Activated CD8-positive, alpha-beta T cell treated with anti-CD3 and anti-CD28 coated beads, Interleukin-2, amount 10 ng/mL, durations not matched to agents 7 days and 5 days (primary cell): ENCODE data around the gene GRIN2D. TPM values are rescaled to one million over a fixed set of nuclear protein-coding genes. Genes with fewer than 3 reads are reported as not detected.

Experiments
- ATAC-seq: fragments of 150-1000 bp; cut with Tn5 transposase; one replicate; pipeline ENCODE4 v1.10.0; 2021; ENCODE audit warnings: moderate library complexity
- CTCF ChIA-PET: fragments of 350-600 bp; sonication (Branson Sonifier 250); formaldehyde crosslinking; loops from one replicate; lab custom pipeline; 2021; ENCODE audit warnings: antibody characterized with exemption; lab: Charles Lee
- POLR2A ChIA-PET: fragments of 350-600 bp; sonication (Branson Sonifier 250); formaldehyde crosslinking; loops from one replicate; lab custom pipeline; 2021; ENCODE audit warnings: antibody characterized with exemption; lab: Charles Lee
- DNase-seq: peaks from one replicate; pipeline ENCODE4 v3.0.0-alpha.2; 2020
- H3K27ac Mint-ChIP-seq: one replicate; pipeline ENCODE4 v1.8.0; 2021; ENCODE audit warnings: mild to moderate bottlenecking, mixed read lengths
- H3K27me3 Mint-ChIP-seq: one replicate; pipeline ENCODE4 v1.8.0; 2021; ENCODE audit warnings: low read depth, mixed read lengths
- H3K36me3 Mint-ChIP-seq: one replicate; pipeline ENCODE4 v1.8.0; 2021; ENCODE audit warnings: low read depth, mixed read lengths
- H3K4me1 Mint-ChIP-seq: one replicate; pipeline ENCODE4 v1.8.0; 2021; ENCODE audit warnings: low read depth, mixed read lengths
- H3K4me3 Mint-ChIP-seq: one replicate; pipeline ENCODE4 v1.8.0; 2021; ENCODE audit warnings: mild to moderate bottlenecking, mixed read lengths
- H3K9me3 Mint-ChIP-seq: one replicate; pipeline ENCODE4 v1.8.0; 2022; ENCODE audit warnings: mixed read lengths; ENCODE audit not compliant: insufficient read depth
- total RNA-seq, 2 experiments: library from RNA; stranded (reverse); gene quantifications; one replicate each; pipeline ENCODE4 v1.2.3, GENCODE V29; 2021

GRIN2D gene
- total RNA-seq, 2 experiments from 2014 or later = 0.05 to 0.08 TPM

- no peak overlapping the region for H3K27ac Mint-ChIP-seq
- ATAC-seq (no peak), DNase-seq (no peak)
- H3K36me3 Mint-ChIP-seq = peaks cover 13% of the 10 kb centered on the region
- ChIA-PET POLR2A (interaction anchor here (1.0 kb wide), 1 partner anchor 40 kb away, joined by 3 read pairs; a partner anchor contains a TSS), CTCF (interaction anchor here (1.5 to 3.5 kb wide), 3 partner anchors 28 to 71 kb away, joined by 5 to 43 read pairs (median 25); partner anchors contain the start of gene KDELR1)
- H3K9me3 Mint-ChIP-seq = no peaks in the 10 kb centered on the region
- H3K4me1 Mint-ChIP-seq = peaks cover 21% of the 10 kb centered on the region
- no peak overlapping the region for H3K4me3 Mint-ChIP-seq
- no peaks in the 10 kb centered on the region for H3K27me3 Mint-ChIP-seq
Observed at GRCh38 chr19:48361912-48362311, 31.6 kb upstream of the GRIN2D start.

GRCh38 chr19:48362716-48363499 is 30.6 kb upstream of the GRIN2D start:
- CTCF ChIA-PET = interaction anchor here (0.8 to 3.5 kb wide), 12 partner anchors 11 to 246 kb away, joined by 3 to 43 read pairs (median 6); partner anchors contain the start of genes GRWD1 and KDELR1
- ATAC-seq = peak; percentile 72
- peaks cover 13% of the 10 kb centered on the region for H3K36me3 Mint-ChIP-seq

DNA sequence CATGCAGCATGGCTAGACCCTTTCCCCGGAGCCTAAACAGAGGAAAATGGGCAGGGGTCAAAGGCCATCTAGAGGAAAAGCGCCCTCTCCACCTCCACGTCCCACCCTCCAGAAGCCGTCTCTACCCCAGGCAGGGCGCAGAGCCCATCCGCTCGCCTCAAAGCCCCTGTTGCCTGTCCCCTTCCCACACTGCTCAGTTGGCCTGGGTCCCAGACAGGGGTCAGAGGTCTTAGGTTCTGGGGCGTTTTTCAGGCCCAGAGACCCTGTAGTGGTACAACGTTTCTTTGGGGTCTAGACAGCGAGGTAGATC is 30.0 kb upstream of the GRIN2D start:
- H3K4me1 Mint-ChIP-seq = peaks cover 21% of the 10 kb centered on the region
- ChIA-PET POLR2A (interaction anchor here (0.6 to 2.4 kb wide), 11 partner anchors 10 to 124 kb away, joined by 3 to 15 read pairs (median 5); partner anchors contain the start of gene KDELR1), CTCF (interaction anchor here (0.9 to 3.5 kb wide), 13 partner anchors 12 to 246 kb away, joined by 3 to 43 read pairs (median 6); partner anchors contain the start of genes GRWD1 and KDELR1)
- no peaks in the 10 kb centered on the region for H3K27me3 Mint-ChIP-seq
- peak; percentile 12 for ATAC-seq
- peak overlapping the region; percentile 86 for H3K4me3 Mint-ChIP-seq
- no peaks in the 10 kb centered on the region for H3K9me3 Mint-ChIP-seq
- H3K27ac Mint-ChIP-seq = peak overlapping the region; percentile 97
- peaks cover 11% of the 10 kb centered on the region for H3K36me3 Mint-ChIP-seq
- DNase-seq = no peak

More at GRCh38 chr19:48362716-48363499, 30.6 kb upstream of the GRIN2D start:
- POLR2A ChIA-PET = interaction anchor here (0.8 to 2.4 kb wide), 7 partner anchors 12 to 118 kb away, joined by 3 to 10 read pairs (median 5); partner anchors contain the start of gene KDELR1
- peak; percentile 93 for DNase-seq
- Mint-ChIP-seq H3K27ac (peak overlapping the region; percentile 97), H3K9me3 (no peaks in the 10 kb centered on the region), H3K4me1 (peaks cover 21% of the 10 kb centered on the region), H3K27me3 (no peaks in the 10 kb centered on the region), H3K4me3 (peak overlapping the region; percentile 86)

DNA sequence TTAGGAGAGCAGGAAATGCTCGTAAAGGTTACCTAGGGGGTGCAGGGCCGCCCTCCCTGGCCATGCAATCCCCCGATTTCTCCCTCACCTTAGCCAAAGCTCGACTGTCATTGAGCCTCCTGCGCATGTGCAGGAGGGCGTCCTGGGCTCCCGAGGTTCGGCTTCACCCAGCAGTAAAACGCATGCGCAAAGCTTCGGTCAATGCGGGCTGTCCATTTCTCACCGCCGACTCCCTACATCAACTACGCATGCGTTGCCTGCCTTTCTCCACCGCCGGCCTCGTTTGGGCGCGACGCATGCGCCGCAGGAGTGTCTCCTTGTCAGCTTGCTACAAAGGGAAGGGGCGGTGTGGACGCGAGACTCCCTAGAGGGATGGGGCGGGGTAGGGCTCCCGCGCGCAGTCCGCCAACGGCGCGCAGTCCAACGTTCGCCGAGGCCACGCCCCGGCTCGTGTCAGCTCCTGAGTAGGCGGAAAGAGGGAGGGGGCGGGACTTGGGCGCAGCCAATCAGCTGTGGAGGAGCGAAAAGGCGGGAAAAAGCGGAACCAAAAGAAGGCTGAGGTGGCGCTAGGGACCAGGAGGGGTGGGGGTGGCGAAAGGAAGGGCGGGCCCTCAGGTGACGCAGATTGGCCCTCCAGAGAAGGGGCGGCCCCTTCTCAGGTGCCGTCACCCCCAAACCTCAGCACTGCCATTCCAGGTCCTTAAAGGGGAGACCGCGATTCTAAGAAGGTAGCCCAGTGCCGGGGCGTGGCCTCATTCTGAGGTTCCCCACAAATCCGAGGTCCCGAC is 29.5 kb upstream of the GRIN2D start, which contains the start of the genes SYNGR4 and TMEM143:
SYNGR4 (plus strand) TSS at position 558 of the 788 bp plus-strand sequence. CDS start 1,476 bp downstream, outside the sequence.
TMEM143 (minus strand) TSS at position 131 of the 788 bp plus-strand sequence; CDS start at position 111, 20 bp downstream.
- Mint-ChIP-seq H3K27me3 (no peaks in the 10 kb centered on the region), H3K36me3 (peaks cover 7% of the 10 kb centered on the region), H3K4me3 (peak within 1 kb of the TSS; percentile 86), H3K27ac (peak within 1 kb of the TSS; percentile 97), H3K9me3 (no peaks in the 10 kb centered on the region), H3K4me1 (peaks cover 21% of the 10 kb centered on the region)
- CTCF ChIA-PET = interaction anchor here (0.6 to 3.5 kb wide), 14 partner anchors 9 to 245 kb away, joined by 3 to 43 read pairs (median 5); partner anchors contain the start of genes GRWD1 and KDELR1
- DNase-seq (peak; percentile 99), ATAC-seq (peak; percentile 94)
- POLR2A ChIA-PET = interaction anchor here (0.6 to 2.4 kb wide), 11 partner anchors 11 to 245 kb away, joined by 3 to 15 read pairs (median 5); partner anchors contain the start of gene KDELR1

DNA sequence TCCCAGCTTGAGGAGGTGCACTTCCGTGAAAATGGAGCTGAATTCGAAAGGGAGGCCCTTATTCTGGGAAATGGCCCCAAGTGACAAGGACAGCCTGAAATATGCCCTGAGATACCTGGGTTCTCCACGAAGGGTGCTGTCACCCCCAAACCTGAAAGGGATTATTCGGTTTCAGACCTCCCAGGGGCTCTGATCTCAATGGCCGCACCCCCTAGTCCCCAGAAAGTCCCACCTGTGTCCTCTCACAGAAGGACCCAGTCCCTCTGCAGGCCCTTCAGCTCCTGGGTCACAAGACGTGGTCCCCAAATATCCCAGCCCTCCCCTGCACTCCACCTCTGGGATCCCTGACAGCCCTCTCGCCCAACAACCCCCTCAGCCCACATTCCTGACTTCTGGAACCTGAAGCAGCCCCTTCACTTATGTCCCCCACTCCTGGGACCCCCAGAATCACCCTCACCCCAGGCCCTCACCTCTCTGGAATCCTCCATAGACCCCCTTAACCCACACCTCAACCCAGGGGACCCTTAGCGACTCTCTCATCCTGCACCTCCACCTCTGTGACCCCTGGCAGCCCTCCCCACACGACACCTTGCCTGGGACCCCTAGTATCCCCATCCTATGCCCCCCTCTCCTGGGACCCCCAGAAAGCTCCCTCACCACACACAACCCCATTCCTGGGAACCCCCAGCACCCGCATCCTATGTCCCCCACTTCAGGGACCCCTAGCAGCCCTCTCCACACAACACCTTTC is 28.7 kb upstream of the GRIN2D start:
- no peak for DNase-seq
- H3K9me3 Mint-ChIP-seq = no peaks in the 10 kb centered on the region
- peaks cover 21% of the 10 kb centered on the region for H3K4me1 Mint-ChIP-seq
- H3K36me3 Mint-ChIP-seq = peaks cover 3% of the 10 kb centered on the region
- CTCF ChIA-PET = interaction anchor here (0.8 to 3.5 kb wide), 11 partner anchors 8 to 244 kb away, joined by 3 to 43 read pairs (median 6); partner anchors contain the start of genes GRWD1 and KDELR1
- POLR2A ChIA-PET = interaction anchor here (1.7 to 2.4 kb wide), 4 partner anchors 26 to 116 kb away, joined by 6 to 15 read pairs (median 9); partner anchors contain the start of gene KDELR1
- no peaks in the 10 kb centered on the region for H3K27me3 Mint-ChIP-seq
- no peak for ATAC-seq
- peak overlapping the region; percentile 97 for H3K27ac Mint-ChIP-seq
- H3K4me3 Mint-ChIP-seq = peak overlapping the region; percentile 86

DNA sequence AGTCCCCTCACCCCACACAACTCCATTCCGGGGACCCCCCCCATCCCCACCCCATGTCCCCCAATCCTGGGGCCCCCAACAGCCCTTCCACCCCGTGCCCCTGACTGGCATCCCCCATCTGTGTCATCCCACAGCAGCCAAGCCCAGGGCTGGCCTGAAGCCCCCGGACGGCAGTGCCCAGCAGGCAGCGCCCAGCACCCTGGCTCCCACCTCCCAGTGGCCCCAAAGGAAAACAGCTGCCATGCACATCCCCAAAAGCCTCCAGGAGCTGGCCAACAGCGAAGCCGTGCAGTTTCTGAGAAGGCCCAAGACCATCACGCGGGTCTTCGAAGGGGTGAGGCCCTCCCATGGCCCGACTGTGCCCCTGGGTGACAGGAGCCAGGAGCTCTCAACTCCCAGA is 27.9 kb upstream of the GRIN2D start:
- CTCF ChIA-PET = interaction anchor here (3.5 kb wide), 1 partner anchor 32 kb away, joined by 25 read pairs; no protein-coding TSS in a partner anchor
- POLR2A ChIA-PET = interaction anchor here (2.1 kb wide), 1 partner anchor 26 kb away, joined by 15 read pairs; the partner anchor contains the start of gene KDELR1
- H3K27ac Mint-ChIP-seq = peak overlapping the region; percentile 97
- H3K9me3 Mint-ChIP-seq = no peaks in the 10 kb centered on the region
- no peak overlapping the region for H3K4me3 Mint-ChIP-seq
- peaks cover 3% of the 10 kb centered on the region for H3K36me3 Mint-ChIP-seq
- peaks cover 21% of the 10 kb centered on the region for H3K4me1 Mint-ChIP-seq
- DNase-seq = no peak
- no peak for ATAC-seq
- H3K27me3 Mint-ChIP-seq = no peaks in the 10 kb centered on the region

GRCh38 chr19:48367855-48368254 is 25.6 kb upstream of the GRIN2D start:
- Mint-ChIP-seq H3K4me3 (no peak overlapping the region), H3K36me3 (no peaks in the 10 kb centered on the region), H3K4me1 (peaks cover 15% of the 10 kb centered on the region), H3K27me3 (no peaks in the 10 kb centered on the region), H3K27ac (no peak overlapping the region), H3K9me3 (no peaks in the 10 kb centered on the region)
- POLR2A ChIA-PET = no interaction called here
- ATAC-seq = no peak
- no peak for DNase-seq
- CTCF ChIA-PET = interaction anchor here (1.2 to 2.2 kb wide), 2 partner anchors 24 to 217 kb away, joined by 3 to 5 read pairs; partner anchors contain the start of gene KDELR1

- Mint-ChIP-seq H3K9me3 (no peaks in the 10 kb centered on the region), H3K36me3 (no peaks in the 10 kb centered on the region), H3K4me3 (no peak overlapping the region), H3K4me1 (peaks cover 13% of the 10 kb centered on the region), H3K27me3 (no peaks in the 10 kb centered on the region), H3K27ac (no peak overlapping the region)
- DNase-seq (no peak), ATAC-seq (no peak)
- POLR2A ChIA-PET = no interaction called here
- CTCF ChIA-PET = interaction anchor here (2.2 kb wide), 1 partner anchor 23 kb away, joined by 5 read pairs; the partner anchor contains the start of gene KDELR1
Observed at GRCh38 chr19:48368936-48369335, 24.5 kb upstream of the GRIN2D start.

- ChIA-PET CTCF (interaction anchor here (1.4 kb wide), 1 partner anchor 21 kb away, joined by 3 read pairs; the partner anchor contains the start of gene KDELR1), POLR2A (no interaction called here)
- Mint-ChIP-seq H3K9me3 (no peaks in the 10 kb centered on the region), H3K27ac (peak overlapping the region; percentile 16), H3K27me3 (no peaks in the 10 kb centered on the region), H3K4me3 (no peak overlapping the region), H3K36me3 (no peaks in the 10 kb centered on the region), H3K4me1 (peaks cover 1% of the 10 kb centered on the region)
- DNase-seq (no peak), ATAC-seq (no peak)
Observed at GRCh38 chr19:48370955-48371354, 22.5 kb upstream of the GRIN2D start.

DNA sequence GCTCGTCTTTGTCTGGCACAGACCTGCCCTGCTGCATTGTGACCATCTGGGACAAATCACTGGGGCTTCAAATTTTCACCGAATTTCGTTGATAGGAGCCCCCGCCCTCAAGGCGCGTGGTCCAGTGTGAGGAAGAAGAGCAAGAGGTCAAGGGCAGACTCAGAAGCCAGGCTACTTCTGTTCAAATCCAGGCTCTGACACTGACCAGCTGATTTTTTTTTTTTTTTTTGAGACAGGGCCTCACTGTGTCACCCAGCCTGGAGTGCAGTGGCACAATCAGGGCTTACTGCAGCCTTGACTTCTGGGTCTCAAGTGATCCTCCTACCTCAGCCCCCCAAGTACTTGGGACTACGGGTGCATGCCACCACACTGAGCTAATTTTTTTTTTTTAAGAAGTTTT is 22.1 kb upstream of the GRIN2D start:
- no peak for DNase-seq
- POLR2A ChIA-PET = no interaction called here
- Mint-ChIP-seq H3K4me1 (peaks cover 1% of the 10 kb centered on the region), H3K36me3 (no peaks in the 10 kb centered on the region), H3K27ac (no peak overlapping the region), H3K4me3 (no peak overlapping the region), H3K27me3 (no peaks in the 10 kb centered on the region), H3K9me3 (no peaks in the 10 kb centered on the region)
- CTCF ChIA-PET = interaction anchor here (1.4 kb wide), 1 partner anchor 20 kb away, joined by 3 read pairs; the partner anchor contains the start of gene KDELR1
- ATAC-seq = no peak
